Transverse colon (tissue), 4 donors: ENCODE data around the gene ZNF408. TPM values are rescaled to one million over a fixed set of nuclear protein-coding genes. Genes with fewer than 3 reads are reported as not detected.

Source experiments
- DNase-seq: peaks from one replicate; pipeline ENCODE4 v3.0.0-alpha.2; 2019
- H3K27ac ChIP-seq, 4 donors: fragments of 200-600 bp; sonication (generic); 2 replicates each; pipeline ENCODE4 v1.5.1; 2016 to 2018; ENCODE audit warnings: inconsistent platforms in 4 of 4
- H3K27me3 ChIP-seq: fragments of 200-600 bp; sonication (generic); 2 replicates; pipeline ENCODE4 v1.5.1; 2017; ENCODE audit warnings: inconsistent platforms
- H3K36me3 ChIP-seq, 4 donors: fragments of 200-600 bp; sonication (generic); 2 replicates each; pipeline ENCODE4 v1.5.1; 2017 to 2019; ENCODE audit warnings: inconsistent platforms in 4 of 4
- H3K4me1 ChIP-seq, 4 donors: fragments of 200-600 bp; sonication (generic); 2 replicates each; pipeline ENCODE4 v1.5.1; 2017 to 2020; ENCODE audit warnings: inconsistent platforms in 4 of 4
- H3K4me3 ChIP-seq, 4 donors: fragments of 200-600 bp; sonication (generic); 1 replicate in 1 of 4; 2 replicates in 3 of 4; pipeline versions ENCODE4 v1.5.1 to v1.6.1; 2017 to 2019; ENCODE audit warnings: inconsistent platforms in 4 of 4
- H3K9me3 ChIP-seq, 2 donors: fragments of 200-600 bp; sonication (generic); 2 replicates each; pipeline ENCODE4 v1.5.1; 2017 to 2019; ENCODE audit warnings: inconsistent platforms in 2 of 2
- EP300 ChIP-seq: sonication (generic); formaldehyde crosslinking; IDR thresholded peaks from one replicate; pipeline ENCODE4 v1.6.1; 2017; ENCODE audit warnings: antibody characterized with exemption, low read depth
- POLR2A ChIP-seq: fragments of 450-650 bp; IDR thresholded peaks from one replicate; pipeline ENCODE4 v1.6.1; 2016; ENCODE audit warnings: antibody characterized with exemption, mild to moderate bottlenecking, moderate library complexity
- POLR2AphosphoS5 ChIP-seq, 3 donors: sonication (generic); formaldehyde crosslinking; IDR thresholded peaks; one replicate each; pipeline ENCODE4 v1.6.1; 2016; ENCODE audit warnings: antibody characterized with exemption in 3 of 3
- WGBS, 2 donors: methylation state at CpG; one replicate each; pipeline ENCODE4 v1.1.5; 2018; ENCODE audit warnings: low coverage in 1 of 2; 5-methylcytosine and 5-hydroxymethylcytosine counted together
- in situ Hi-C, 4 donors: fragments of 200-750 bp; cut with MboI; loops; one replicate each; pipeline versions ENCODE4 v1.15.0 to v1.15.1; 2017; ENCODE audit warnings: low sequenced_read_pairs in 3 of 4, low pct_ligation_motif_present in 1 of 4, low pct_unique_long_range_greater_than_20kb in 1 of 4
- intact Hi-C: fragments of 100-400 bp; cut with DNase I; formaldehyde crosslinking; loops from one replicate; pipeline ENCODE4 v1.15.1; 2023; ENCODE audit warnings: low total_unique reads
- total RNA-seq, 4 donors: library from RNA; depleted of rRNA; stranded (reverse); fragments of >200 nt; gene quantifications; one replicate each; pipeline ENCODE4 v1.1.0, GENCODE V29; 2016
- TF ChIP-seq, protein P1 (sequence below), 5 experiments: fragments of 200-600 bp in 3 of 5; fragments of 450-650 bp in 2 of 5; sonication (generic) in 3 of 5; IDR thresholded peaks; 1 replicate in 2 of 5; 2 replicates in 3 of 5; pipeline ENCODE4 v1.5.1; 2016 to 2017; ENCODE audit warnings: antibody characterized with exemption in 5 of 5, inconsistent platforms in 3 of 5, mild to moderate bottlenecking in 2 of 5, moderate library complexity in 1 of 5

ZNF408 gene
- total RNA-seq, 4 donors from 2014 or later, result 6.0 to 19.3 (median 10.0) TPM

DNA sequence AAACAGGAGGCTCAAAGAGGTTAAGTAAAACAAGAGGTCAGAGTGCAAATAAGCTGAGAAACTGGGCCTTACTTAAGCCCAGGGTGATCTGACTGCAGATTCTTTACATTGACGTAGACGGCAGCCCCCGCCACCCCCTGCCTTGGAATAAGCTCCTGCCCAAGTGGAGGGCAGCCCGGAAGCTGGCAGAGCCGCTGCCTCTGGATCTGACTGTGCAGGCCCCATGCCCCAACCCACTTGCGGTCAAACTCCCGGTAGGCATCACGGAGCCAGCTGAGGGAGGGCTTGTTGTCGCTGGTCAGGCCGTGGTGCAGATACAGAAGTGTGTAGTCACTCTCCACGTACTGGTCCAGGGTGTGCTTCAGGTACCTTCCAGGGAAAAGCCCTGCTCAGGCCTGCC, 19.0 kb upstream of the ZNF408 start:
- Histone ChIP-seq H3K4me1 (peaks cover 0 to 3% (median under 1%) of the 10 kb centered on the region in 4 donors), H3K27me3 (no peaks in the 10 kb centered on the region), H3K27ac (no peak overlapping the region), H3K4me3 (no peak overlapping the region), H3K36me3 (peaks cover 0 to 51% (median 22%) of the 10 kb centered on the region in 4 donors), H3K9me3 (no peaks in the 10 kb centered on the region)
- in situ Hi-C loops, result no loop called here
- DNase-seq, result no peak
- TF ChIP-seq, protein P1, sequence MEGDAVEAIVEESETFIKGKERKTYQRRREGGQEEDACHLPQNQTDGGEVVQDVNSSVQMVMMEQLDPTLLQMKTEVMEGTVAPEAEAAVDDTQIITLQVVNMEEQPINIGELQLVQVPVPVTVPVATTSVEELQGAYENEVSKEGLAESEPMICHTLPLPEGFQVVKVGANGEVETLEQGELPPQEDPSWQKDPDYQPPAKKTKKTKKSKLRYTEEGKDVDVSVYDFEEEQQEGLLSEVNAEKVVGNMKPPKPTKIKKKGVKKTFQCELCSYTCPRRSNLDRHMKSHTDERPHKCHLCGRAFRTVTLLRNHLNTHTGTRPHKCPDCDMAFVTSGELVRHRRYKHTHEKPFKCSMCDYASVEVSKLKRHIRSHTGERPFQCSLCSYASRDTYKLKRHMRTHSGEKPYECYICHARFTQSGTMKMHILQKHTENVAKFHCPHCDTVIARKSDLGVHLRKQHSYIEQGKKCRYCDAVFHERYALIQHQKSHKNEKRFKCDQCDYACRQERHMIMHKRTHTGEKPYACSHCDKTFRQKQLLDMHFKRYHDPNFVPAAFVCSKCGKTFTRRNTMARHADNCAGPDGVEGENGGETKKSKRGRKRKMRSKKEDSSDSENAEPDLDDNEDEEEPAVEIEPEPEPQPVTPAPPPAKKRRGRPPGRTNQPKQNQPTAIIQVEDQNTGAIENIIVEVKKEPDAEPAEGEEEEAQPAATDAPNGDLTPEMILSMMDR (IDR thresholded peaks at IDR 0.05), result no peak
- TF ChIP-seq POLR2A, result no peak
- TF ChIP-seq EP300, result no peak
- no peak for TF ChIP-seq POLR2AphosphoS5 (IDR thresholded peaks at IDR 0.05)
- 95% methylated on average over 11 of the region's 11 CpGs; no CpG with 5 or more reads in 1 of the 2 donors for WGBS, 2 donors
- intact Hi-C loops, result no loop called here

DNA sequence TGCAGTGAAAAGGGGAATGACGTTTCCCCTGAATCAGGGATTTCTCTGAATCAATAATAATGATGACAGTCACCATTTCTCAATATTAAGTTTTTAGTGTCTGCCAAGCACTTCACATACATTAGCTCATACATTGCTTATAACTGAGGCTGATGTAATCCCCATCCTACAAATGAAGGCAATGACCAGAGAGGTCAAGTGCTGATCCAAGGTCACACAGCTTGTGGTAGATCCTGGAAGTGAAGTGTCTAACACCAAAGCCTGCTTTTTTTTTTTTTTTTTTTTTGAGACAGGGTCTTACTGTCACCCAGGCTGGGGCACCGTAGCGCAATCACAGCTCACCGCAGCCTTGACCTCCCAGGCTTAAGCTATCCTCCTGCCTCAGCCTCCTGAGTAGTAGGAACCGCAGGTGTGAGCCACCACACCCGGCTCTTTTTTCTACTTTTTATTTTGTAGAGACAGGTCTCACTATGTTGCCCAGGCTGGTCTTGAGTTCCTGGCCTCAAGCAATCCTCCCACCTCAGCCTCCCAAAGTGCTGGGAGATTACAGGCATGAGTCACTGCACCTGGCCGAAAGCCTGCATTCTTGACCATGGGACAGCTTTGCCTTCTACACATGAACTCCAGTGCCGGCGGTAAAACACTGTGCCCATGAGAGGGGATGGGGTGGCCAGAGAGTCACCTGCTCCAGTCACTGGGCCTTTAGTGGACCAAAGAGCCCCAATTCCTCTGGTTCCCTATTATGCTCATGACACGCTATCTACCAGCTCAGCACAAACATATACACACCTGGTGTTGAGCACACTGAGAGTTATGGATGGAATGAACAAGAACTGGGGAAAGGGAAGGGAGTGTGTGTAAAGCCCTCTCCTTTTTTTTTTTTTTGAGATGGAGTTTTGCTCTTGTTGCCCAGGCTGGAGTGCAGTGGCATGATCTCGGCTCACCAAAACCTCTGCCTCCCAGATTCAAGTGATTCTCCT, 17.8 kb upstream of the ZNF408 start:
- Histone ChIP-seq H3K9me3 (no peaks in the 10 kb centered on the region), H3K27ac (peak overlapping the region in 1 of 4 donors; percentile 37), H3K36me3 (peaks cover 0 to 57% (median 26%) of the 10 kb centered on the region in 4 donors), H3K4me3 (no peak overlapping the region), H3K4me1 (peaks cover 0 to 6% (median 1%) of the 10 kb centered on the region in 4 donors), H3K27me3 (no peaks in the 10 kb centered on the region)
- in situ Hi-C loops, result no loop called here
- WGBS, 2 donors, result 76 to 96% methylated on average over 3 to 11 of the region's 11 CpGs
- no peak for DNase-seq
- TF ChIP-seq POLR2AphosphoS5 (IDR thresholded peaks at IDR 0.05) (no peak), EP300 (no peak), POLR2A (no peak)
- TF ChIP-seq, protein P1 (IDR thresholded peaks at IDR 0.05), result no peak
- intact Hi-C loops, result no loop called here

DNA sequence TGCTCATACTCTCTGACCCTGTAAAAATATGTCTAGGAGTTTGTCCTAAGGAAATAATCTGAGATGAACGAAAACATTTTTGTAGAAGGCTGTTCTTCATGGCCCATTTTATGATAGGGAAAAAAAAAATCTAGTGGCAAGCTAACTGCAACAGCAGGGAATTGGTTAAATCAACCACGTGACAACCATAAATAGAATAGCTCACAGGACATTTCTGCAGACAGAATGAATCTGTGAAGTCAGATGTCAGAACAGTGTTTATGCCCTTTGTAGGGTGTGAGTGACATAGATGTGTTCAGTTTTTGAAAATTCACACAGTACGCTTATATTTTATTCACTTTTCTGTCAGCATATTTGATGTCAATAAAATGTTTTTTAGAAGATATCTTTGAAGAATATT, 16.5 kb upstream of the ZNF408 start:
- H3K27ac ChIP-seq, result peak overlapping the region in 1 of 4 donors; percentile 13
- intact Hi-C loops, result no loop called here
- DNase-seq, result no peak

More for the DNA sequence above, 16.5 kb upstream of the ZNF408 start:
- in situ Hi-C loops, result no loop called here
- no peaks in the 10 kb centered on the region for H3K27me3 ChIP-seq
- no peak overlapping the region for H3K4me3 ChIP-seq
- 59 to 60% methylated on average over 3 of the region's 3 CpGs for WGBS, 2 donors
- H3K36me3 ChIP-seq, result peaks cover 0 to 45% (median 22%) of the 10 kb centered on the region in 4 donors
- no peaks in the 10 kb centered on the region for H3K9me3 ChIP-seq
- peaks cover 0 to 8% (median 1%) of the 10 kb centered on the region in 4 donors for H3K4me1 ChIP-seq
- TF ChIP-seq POLR2AphosphoS5 (IDR thresholded peaks at IDR 0.05), result no peak
- TF ChIP-seq, protein P1 (IDR thresholded peaks at IDR 0.05), result no peak
- no peak for TF ChIP-seq EP300
- TF ChIP-seq POLR2A, result no peak
